GM21723 (cell line): ENCODE measurements around the gene CBX3.
"Not testable (repeated sequence)": the region's sequence is repeated elsewhere in the genome, so short reads cannot be mapped to it uniquely, and the experiment has no call there.

Experiments
- ATAC-seq: cut with Tn5 transposase; IDR thresholded peaks from one replicate; pipeline ENCODE4 v1.9.1; 2021; ENCODE audit warnings: mild to moderate bottlenecking, moderate library complexity; ENCODE audit not compliant: unreplicated experiment

Gene CBX3

GRCh38 chr7:26200444-26201246, 900 bp upstream of the CBX3 start, which contains the start of gene HNRNPA2B1:
Gene HNRNPA2B1 (minus strand): TSS chr7:26200746. CDS start chr7:26200577, 169 bp downstream.
- ATAC-seq: peak; percentile 55

GRCh38 chr7:26202019-26202990, 760 bp downstream of the CBX3 start:
- peak; percentile 2 for ATAC-seq

DNA sequence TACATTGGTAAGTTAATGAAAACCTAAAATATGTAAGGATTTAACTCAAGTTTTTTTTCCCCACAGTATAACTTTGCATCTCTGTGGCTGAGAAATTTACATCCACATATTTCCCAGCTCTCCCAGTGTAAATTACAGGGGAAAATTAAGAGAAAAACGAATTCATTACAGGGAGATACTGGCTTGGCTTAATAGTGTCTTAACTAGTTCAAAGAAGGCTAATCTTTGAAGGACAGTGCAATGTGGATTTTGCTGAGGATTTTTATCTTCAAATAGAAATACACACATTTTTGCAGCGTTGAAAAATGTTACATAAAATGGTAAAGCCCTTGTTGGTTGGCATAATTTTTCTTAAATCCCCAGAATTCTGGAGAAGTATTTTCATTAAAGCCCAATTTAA, 1.5 kb downstream of the CBX3 start:
- ATAC-seq: no peak

DNA sequence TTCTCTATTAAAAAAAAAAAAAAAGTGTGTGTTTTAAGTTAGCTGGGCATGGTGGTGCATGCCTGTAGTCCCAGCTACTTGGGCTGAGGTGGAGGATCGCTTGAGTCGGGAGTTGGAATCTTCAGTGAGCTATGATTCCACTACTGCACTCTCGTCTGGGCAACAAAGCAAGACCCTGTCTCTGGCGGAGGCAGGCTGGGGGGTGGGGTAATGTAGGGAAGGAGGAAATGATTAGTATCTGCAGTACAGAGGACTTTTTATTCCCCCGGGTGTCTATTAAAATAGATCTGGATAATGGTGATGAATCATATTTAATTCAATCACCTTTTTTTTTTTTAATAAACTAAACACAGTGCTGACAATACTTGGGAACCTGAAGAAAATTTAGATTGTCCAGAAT, 6.5 kb downstream of the CBX3 start:
- no peak for ATAC-seq

DNA sequence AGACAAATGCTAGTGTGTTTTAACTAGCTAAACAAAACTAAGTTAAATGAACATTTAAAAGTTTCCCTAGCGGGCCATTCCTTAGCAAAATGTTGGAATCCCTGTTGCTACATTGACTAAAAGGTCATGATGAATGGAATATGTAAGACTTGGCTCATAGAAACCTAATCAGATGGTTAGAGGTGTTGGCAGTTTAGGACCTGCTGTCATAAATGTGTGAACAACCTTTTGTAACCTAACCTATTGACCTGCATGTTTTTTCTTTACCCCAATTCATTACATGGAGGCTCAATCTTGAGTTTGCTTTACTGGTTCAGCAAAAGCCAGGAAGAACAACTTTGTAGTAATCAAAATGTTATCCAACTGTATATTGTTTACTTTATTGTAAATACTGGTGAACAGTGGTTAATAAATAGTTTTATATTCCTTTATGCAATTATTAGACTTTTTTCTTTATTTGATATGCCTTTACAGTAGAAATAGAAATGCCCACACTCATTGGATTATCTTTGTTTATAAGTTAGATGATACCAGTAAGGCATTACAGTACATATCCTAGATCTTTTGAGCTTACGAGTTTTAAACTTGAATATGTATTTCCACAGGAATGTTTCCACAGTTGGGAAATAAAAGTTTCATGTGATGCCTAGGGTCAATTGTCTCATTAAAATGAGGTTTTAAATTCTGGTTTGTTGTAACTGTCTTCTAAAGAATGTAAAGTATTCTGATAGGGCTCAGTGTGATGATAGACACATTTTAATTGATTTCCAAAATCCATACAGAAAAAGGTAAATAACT, 11.6 kb downstream of the CBX3 start:
- ATAC-seq: no peak

- ATAC-seq: no peak
These were observed 12.4 kb downstream of the CBX3 start for GRCh38 chr7:26213807-26214515.

DNA sequence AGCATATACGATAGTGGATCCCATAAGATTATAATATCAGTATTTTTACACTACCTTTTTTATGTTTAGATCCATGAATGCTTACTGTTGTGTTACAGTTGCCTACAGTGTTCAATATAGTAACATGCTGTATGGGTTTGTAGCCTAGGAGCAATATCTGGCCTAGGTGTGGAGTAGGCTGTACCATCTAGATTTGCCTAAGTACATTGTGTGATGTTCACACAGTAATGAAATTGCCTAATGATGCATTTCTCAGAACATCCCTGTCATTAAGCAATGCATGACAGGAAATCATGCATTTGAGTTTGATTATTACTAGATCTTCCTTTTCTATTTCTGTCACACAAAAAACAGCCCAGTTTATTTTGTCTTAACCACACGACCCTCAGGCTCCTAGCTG, 14.5 kb downstream of the CBX3 start:
- no peak for ATAC-seq

DNA sequence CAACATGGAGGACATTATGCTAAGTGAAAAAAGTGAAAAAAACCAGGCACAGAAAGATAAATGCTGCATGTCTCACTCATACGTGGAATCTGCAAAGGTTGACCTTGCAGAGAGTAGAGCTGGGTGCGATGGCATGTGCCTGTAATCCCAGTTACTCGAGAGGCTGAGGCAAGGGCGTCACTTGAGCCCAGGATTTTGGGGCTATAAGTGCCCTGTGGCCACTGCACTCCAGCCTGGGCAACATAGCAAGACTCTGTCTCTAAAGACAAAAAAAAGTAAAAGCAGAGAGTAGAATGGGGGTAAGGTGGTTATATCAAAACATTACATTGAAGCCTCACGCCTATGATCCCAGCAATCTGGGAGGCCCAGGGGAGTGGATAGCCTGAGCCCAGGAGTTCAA, 22.8 kb downstream of the CBX3 start:
- ATAC-seq: no peak

DNA sequence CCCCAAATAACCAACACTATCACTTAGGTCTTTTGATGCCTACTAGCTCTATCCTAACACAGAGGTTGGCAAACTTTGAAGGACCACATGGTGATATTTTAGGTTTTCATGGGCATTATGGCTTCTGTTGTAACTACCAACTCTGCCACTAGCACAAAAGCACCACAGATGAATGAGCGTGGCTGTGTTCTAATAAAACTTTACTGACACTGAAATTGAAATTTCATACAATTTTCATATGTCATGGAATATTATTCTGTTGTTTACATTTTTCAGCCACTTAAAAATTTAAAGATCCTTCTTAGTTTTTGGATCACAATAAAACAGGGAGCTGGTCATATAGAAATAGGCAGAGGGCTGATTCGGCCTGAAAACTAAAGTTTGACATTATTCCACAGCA, 26.4 kb downstream of the CBX3 start:
- ATAC-seq: no peak

GRCh38 chr7:26233902-26234511, 32.5 kb downstream of the CBX3 start:
- no peak for ATAC-seq

GRCh38 chr7:26237035-26237807, 35.7 kb downstream of the CBX3 start:
- no peak for ATAC-seq

DNA sequence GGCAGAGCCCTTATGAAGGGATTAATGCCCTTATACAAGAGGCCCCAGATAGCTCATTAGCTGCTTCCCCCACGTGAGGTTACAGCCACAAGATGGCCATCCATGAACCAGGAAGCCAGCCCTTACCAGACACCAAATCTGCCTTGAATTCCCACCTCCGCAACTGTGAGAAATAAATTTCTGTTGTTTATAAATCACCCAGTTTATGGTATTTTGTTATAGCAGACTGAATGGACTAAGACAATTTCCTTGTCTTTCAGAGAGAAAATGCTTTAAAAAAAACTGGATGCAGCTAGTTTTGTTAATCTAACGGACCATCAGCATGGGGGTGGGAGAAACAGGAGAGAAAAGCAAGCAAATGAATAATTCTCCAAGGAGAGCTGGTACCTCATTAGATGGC, 36.5 kb downstream of the CBX3 start:
- no peak for ATAC-seq

GRCh38 chr7:26245150-26245549, 43.6 kb downstream of the CBX3 start:
- no peak for ATAC-seq

DNA sequence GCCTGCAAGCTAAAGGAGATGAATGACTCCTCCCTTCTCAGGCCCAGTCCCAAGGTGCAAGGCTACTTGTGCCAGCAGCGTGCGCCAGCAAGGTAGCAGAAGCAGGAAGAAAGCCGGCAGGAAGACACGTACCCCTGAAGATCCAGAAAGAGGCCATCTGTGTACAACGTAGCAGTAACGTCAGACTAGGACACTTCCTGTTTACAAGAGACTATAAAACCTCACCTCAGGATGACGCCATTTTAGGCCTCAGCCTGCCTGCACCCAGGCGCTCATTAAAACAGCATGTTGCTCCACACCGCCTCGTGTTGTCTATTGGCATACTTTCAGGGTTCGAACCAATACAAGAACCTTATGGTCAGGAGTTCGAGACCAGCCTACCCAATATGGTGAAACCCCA, 48.7 kb downstream of the CBX3 start:
- ATAC-seq: no peak

DNA sequence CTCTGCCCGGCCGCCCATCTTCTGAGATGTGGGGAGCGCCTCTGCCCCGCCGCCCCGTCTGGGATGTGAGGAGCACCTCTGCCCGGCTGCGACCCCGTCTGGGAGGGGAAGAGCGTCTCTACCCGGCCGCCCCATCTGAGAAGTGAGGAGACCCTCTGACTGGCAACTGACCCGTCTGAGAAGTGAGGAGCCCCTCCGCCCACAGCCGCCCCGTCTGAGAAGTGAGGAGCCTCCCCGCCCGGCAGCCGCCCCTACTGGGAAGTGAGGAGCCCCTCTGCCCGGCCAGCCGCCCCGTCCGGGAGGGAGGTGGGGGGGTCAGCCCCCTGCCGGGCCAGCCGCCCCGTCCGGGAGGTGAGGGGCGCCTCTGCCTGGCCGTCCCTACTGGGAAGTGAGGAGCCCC, 60.3 kb downstream of the CBX3 start:
- not testable (repeated sequence) for ATAC-seq
